Astrocyte of the spinal cord (primary cell): ENCODE measurements around the gene LHX8.
A peak's percentile ranks its signal among the peaks of the same experiment; 100 is the strongest.

Experiments
- DNase-seq: peaks from one replicate; pipeline ENCODE4 v3.0.0; 2011; ENCODE audit warnings: low read depth, low spot score
- H3K4me3 ChIP-seq: 2 replicates; pipeline ENCODE4 v1.5.1; 2011; ENCODE audit warnings: low read depth, mild to moderate bottlenecking, low read length, moderate library complexity
- CTCF ChIP-seq: IDR thresholded peaks from 2 replicates; pipeline ENCODE4 v1.5.1; 2012; ENCODE audit warnings: low read depth, mild to moderate bottlenecking, low read length, inconsistent platforms
- in situ Hi-C: cut with HindIII; loops from 2 replicates; pipeline ENCODE4 v1.10.0; 2017; ENCODE audit warnings: low sequenced_read_pairs

The LHX8 gene

DNA sequence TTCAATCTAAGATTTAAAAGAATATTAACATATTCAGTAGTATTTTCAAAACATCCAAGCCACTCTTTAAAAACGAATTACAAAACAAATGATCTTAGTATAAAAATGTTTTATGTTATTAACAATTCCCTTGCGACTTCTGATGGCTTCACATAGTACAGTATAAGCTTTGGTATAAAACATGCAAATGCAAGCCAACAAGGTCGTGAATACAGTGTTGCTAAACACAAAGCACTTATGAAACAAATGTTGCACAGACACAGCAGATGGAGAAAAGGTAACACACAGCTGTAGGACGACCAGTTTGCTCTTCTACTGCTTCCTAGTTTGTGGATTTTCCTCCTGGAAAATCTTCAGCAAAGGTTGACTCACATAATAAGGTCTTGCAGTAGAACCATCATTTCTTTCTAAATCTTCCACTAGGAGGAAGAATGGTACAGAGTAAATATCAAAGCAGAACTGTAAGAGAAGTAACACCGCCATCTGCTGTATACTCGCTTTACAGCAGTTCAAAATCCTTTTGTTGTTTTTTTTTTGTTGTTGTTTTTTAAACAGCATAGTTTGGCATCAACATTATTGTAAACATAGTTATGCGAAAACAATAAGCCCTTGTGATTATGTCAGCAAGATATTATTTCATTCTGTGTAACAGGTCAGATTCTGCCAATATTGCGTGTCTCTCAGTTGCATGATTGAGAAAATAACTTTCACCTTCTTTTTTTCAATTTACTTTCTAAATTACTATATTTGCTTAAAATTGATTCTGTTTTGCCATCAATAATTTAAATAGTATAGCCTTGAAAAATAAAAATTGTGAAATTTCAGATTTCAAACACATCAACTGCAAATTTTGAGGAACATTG is 69.5 kb downstream of the LHX8 start:
- no peak overlapping the region for H3K4me3 ChIP-seq
- TF ChIP-seq CTCF, result peak; percentile 76
- in situ Hi-C loops, result no loop called here
- peak; percentile 52 for DNase-seq

DNA sequence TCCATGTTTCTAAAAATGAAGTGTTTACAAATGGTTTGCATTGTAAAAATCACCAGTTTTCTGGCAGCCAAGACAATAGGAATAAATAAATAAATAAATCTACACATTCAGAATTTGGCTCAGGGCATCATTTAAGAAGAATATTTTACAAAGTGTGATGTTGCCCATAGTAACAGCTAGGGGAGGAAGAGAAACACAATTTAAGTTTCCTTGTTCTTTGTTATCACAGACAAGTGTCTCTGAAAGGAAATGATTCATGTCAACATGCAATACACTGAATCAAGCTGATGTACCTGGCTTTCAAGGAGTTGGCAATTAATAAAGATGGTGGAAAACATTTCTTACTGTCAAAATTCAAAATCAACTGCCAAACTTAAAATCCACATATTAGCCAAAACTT is 74.7 kb downstream of the LHX8 start:
- in situ Hi-C loops, result no loop called here
- TF ChIP-seq CTCF, result no peak
- no peak overlapping the region for H3K4me3 ChIP-seq
- DNase-seq, result no peak
